Sigmoid colon (tissue), 3 donors: ENCODE data around the gene CCDC160.

ENCODE experiments used
- CTCF ChIP-seq, 4 experiments: fragments of 450-650 bp in 3 of 4; fragments of 200-600 bp in 1 of 4; IDR thresholded peaks; one replicate each; pipeline ENCODE4 v1.5.1; 2016 to 2019; ENCODE audit warnings: antibody characterized with exemption in 4 of 4, mild to moderate bottlenecking in 3 of 4, moderate library complexity in 2 of 4
- POLR2A ChIP-seq, 2 donors: fragments of 450-650 bp; IDR thresholded peaks; one replicate each; pipeline ENCODE4 v1.6.1; 2016; ENCODE audit warnings: antibody characterized with exemption in 2 of 2, mild to moderate bottlenecking in 2 of 2, moderate library complexity in 2 of 2

GRCh38 chrX:134254511-134254910, 17.5 kb downstream of the CCDC160 start:
- TF ChIP-seq CTCF (IDR thresholded peaks at IDR 0.05) (no peak), POLR2A (IDR thresholded peaks at IDR 0.05) (no peak)
